T-helper 9 cell (primary cell): Measurements from ENCODE around the gene OGDH.
"Not testable (repeated sequence)": the region's sequence is repeated elsewhere in the genome, so short reads cannot be mapped to it uniquely, and the experiment has no call there.

ENCODE experiments used
- DNase-seq: peaks from one replicate; pipeline ENCODE4 v3.0.0-alpha.2; 2020

Gene OGDH

GRCh38 chr7:44707558-44708230 lies 101.3 kb downstream of the OGDH start:
- DNase-seq = no peak

GRCh38 chr7:44709011-44709915 lies 102.8 kb downstream of the OGDH start:
- DNase-seq = no peak

GRCh38 chr7:44709945-44710596 lies 103.6 kb downstream of the OGDH start:
- no peak for DNase-seq

GRCh38 chr7:44711528-44711927 lies 105.1 kb downstream of the OGDH start:
- no peak for DNase-seq

GRCh38 chr7:44712012-44712411 lies 105.6 kb downstream of the OGDH start:
- DNase-seq = no peak

GRCh38 chr7:44713141-44713540 lies 106.7 kb downstream of the OGDH start:
- no peak for DNase-seq

GRCh38 chr7:44713680-44714335 lies 107.4 kb downstream of the OGDH start:
- no peak for DNase-seq

GRCh38 chr7:44716205-44716604 lies 109.8 kb downstream of the OGDH start:
- DNase-seq = no peak

GRCh38 chr7:44720301-44720700 lies 113.9 kb downstream of the OGDH start:
- no peak for DNase-seq

- no peak for DNase-seq
Observed at GRCh38 chr7:44724276-44724675, 117.8 kb downstream of the OGDH start.

- DNase-seq = not testable (repeated sequence)
Observed at GRCh38 chr7:44726250-44726649, 119.8 kb downstream of the OGDH start.

- no peak for DNase-seq
Observed at GRCh38 chr7:44727158-44727936, 120.9 kb downstream of the OGDH start.

GRCh38 chr7:44727937-44728262 lies 121.5 kb downstream of the OGDH start:
- no peak for DNase-seq

- DNase-seq = no peak
Observed at GRCh38 chr7:44729949-44730590, 123.6 kb downstream of the OGDH start.

GRCh38 chr7:44732971-44733370 lies 126.5 kb downstream of the OGDH start:
- not testable (repeated sequence) for DNase-seq

GRCh38 chr7:44733708-44734481 lies 127.5 kb downstream of the OGDH start:
- no peak for DNase-seq

GRCh38 chr7:44735403-44736165 lies 129.2 kb downstream of the OGDH start:
- no peak for DNase-seq

- DNase-seq = no peak
Observed at GRCh38 chr7:44736896-44737295, 130.5 kb downstream of the OGDH start.

GRCh38 chr7:44738051-44738723 lies 131.8 kb downstream of the OGDH start:
- no peak for DNase-seq
